MCF 10A (cell line): Measurements from ENCODE around the gene MTX1. TPM values are rescaled to one million over a fixed set of nuclear protein-coding genes. Genes with fewer than 3 reads are reported as not detected.

Experiments
- BruUV-seq: library from RNA; stranded (reverse); fragments of 400-500 nt; replicated peaks from 2 replicates; lab custom pipeline; 2021; lab: Mats Ljungman, UMichigan
- CTCF ChIA-PET: fragments of 300-600 bp; sonication (Branson Sonifier 250); formaldehyde crosslinking; extraction: SDS; loops from one replicate; lab custom pipeline; 2021; ENCODE audit warnings: antibody characterized with exemption, inconsistent platforms; lab: Yijun Ruan, JAX
- POLR2A ChIA-PET: fragments of 300-600, 350-650 bp; sonication (Branson Sonifier 250); formaldehyde crosslinking; extraction: SDS; loops from one replicate; lab custom pipeline; 2020; ENCODE audit warnings: antibody characterized with exemption, inconsistent platforms; lab: Yijun Ruan, JAX
- DNase-seq: peaks from one replicate; pipeline ENCODE4 v3.0.0-alpha.2; 2018; ENCODE audit not compliant: unreplicated experiment
- H3K27ac Mint-ChIP-seq: one replicate; pipeline ENCODE4 v1.8.0; 2022; ENCODE audit warnings: mild to moderate bottlenecking, low read depth, mixed read lengths; ENCODE audit not compliant: unreplicated experiment
- H3K27me3 Mint-ChIP-seq: one replicate; pipeline ENCODE4 v1.8.0; 2022; ENCODE audit warnings: mixed read lengths; ENCODE audit not compliant: insufficient read depth, unreplicated experiment
- H3K36me3 Mint-ChIP-seq: one replicate; pipeline ENCODE4 v1.8.0; 2022; ENCODE audit warnings: mild to moderate bottlenecking, moderate library complexity, mixed read lengths; ENCODE audit not compliant: insufficient read depth, unreplicated experiment
- H3K4me1 Mint-ChIP-seq: one replicate; pipeline ENCODE4 v1.8.0; 2022; ENCODE audit warnings: mixed read lengths; ENCODE audit not compliant: insufficient read depth, unreplicated experiment
- H3K4me3 Mint-ChIP-seq: one replicate; pipeline ENCODE4 v1.8.0; 2022; ENCODE audit warnings: mild to moderate bottlenecking, moderate library complexity, mixed read lengths; ENCODE audit not compliant: unreplicated experiment
- H3K9me3 Mint-ChIP-seq: one replicate; pipeline ENCODE4 v1.8.0; 2022; ENCODE audit warnings: mixed read lengths; ENCODE audit not compliant: unreplicated experiment
- intact Hi-C: fragments of 100-400 bp; cut with micrococcal nuclease; formaldehyde crosslinking; loops from 2 replicates; pipeline ENCODE4 v1.14.1; 2022
- total RNA-seq: library from RNA; stranded (reverse); gene quantifications from 2 replicates; pipeline ENCODE4 v1.2.3, GENCODE V29; 2022
- TF ChIP-seq, protein P1 (sequence below): fragments of 200-600 bp; IDR thresholded peaks from one replicate; pipeline ENCODE4 v1.8.0; 2022; ENCODE audit warnings: antibody characterized with exemption, mild to moderate bottlenecking; ENCODE audit not compliant: unreplicated experiment

MTX1 gene
- total RNA-seq, 1 experiment from 2014 or later, result 67.4 TPM

DNA sequence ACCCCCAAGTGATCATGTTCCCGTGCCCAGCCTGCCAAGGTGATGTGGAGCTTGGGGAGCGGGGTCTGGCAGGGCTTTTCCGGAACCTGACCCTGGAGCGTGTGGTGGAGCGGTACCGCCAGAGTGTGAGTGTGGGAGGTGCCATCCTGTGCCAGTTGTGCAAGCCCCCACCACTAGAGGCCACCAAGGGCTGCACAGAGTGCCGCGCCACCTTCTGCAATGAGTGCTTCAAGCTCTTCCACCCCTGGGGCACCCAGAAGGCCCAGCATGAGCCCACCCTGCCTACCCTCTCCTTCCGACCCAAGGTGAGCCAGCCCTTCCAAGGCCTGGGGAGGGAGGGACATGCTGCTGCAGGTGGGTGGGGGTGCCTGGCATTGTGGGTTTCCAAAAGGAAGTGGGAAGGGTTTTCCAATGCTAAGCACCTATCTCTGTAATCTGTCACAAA lies 32.5 kb upstream of the MTX1 start:
- BruUV-seq, result no TSS peak
- ChIA-PET POLR2A (interaction anchor here (1.1 to 15.7 kb wide), 3 partner anchors 19 to 174 kb away, joined by 3 to 215 read pairs (median 5); partner anchors contain the start of gene ZBTB7B), CTCF (interaction anchor here (0.5 to 14.5 kb wide), 31 partner anchors 8 to 213 kb away, joined by 3 to 380 read pairs (median 4); partner anchors contain the start of genes LENEP and THBS3)
- Mint-ChIP-seq H3K9me3 (no peaks in the 10 kb centered on the region), H3K4me1 (peaks cover 36% of the 10 kb centered on the region), H3K27me3 (no peaks in the 10 kb centered on the region), H3K4me3 (no peak overlapping the region), H3K36me3 (peaks cover 20% of the 10 kb centered on the region), H3K27ac (no peak overlapping the region)
- TF ChIP-seq, protein P1, sequence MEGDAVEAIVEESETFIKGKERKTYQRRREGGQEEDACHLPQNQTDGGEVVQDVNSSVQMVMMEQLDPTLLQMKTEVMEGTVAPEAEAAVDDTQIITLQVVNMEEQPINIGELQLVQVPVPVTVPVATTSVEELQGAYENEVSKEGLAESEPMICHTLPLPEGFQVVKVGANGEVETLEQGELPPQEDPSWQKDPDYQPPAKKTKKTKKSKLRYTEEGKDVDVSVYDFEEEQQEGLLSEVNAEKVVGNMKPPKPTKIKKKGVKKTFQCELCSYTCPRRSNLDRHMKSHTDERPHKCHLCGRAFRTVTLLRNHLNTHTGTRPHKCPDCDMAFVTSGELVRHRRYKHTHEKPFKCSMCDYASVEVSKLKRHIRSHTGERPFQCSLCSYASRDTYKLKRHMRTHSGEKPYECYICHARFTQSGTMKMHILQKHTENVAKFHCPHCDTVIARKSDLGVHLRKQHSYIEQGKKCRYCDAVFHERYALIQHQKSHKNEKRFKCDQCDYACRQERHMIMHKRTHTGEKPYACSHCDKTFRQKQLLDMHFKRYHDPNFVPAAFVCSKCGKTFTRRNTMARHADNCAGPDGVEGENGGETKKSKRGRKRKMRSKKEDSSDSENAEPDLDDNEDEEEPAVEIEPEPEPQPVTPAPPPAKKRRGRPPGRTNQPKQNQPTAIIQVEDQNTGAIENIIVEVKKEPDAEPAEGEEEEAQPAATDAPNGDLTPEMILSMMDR, result no peak
- DNase-seq, result no peak
- intact Hi-C loops, result loop anchor here (1.0 to 5.0 kb wide), 5 partner anchors 17 to 416 kb away; partner anchors contain the start of gene MTX1

DNA sequence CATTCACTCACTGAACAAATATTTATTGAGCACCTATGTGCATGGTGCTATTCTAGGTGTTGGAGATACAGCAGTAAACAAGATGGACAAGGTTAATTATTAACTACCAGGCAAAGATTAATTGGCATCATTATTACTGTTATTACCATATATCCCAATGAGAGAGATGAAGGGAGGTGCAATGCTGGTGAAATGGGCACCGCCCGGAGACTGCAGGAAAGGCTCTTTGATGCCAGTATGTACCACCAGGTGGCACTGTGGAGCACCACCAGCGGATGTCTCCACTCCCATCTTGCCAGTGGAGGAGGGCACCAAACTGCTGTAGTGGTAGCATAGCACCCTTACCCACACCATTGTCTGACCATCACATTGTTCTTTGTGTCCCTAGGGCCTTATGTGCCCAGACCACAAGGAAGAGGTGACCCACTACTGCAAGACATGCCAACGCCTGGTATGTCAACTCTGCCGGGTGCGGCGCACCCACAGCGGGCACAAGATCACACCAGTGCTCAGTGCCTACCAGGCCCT lies 31.9 kb upstream of the MTX1 start:
- Mint-ChIP-seq H3K36me3 (peaks cover 13% of the 10 kb centered on the region), H3K9me3 (no peaks in the 10 kb centered on the region), H3K4me1 (peaks cover 36% of the 10 kb centered on the region), H3K27ac (no peak overlapping the region), H3K4me3 (no peak overlapping the region), H3K27me3 (no peaks in the 10 kb centered on the region)
- DNase-seq, result peak; percentile 91
- no TSS peak for BruUV-seq
- ChIA-PET POLR2A (interaction anchor here (0.7 to 15.7 kb wide), 4 partner anchors 18 to 1018 kb away, joined by 3 to 215 read pairs (median 4); no protein-coding TSS in a partner anchor), CTCF (interaction anchor here (0.6 to 14.5 kb wide), 22 partner anchors 8 to 613 kb away, joined by 3 to 380 read pairs (median 6); partner anchors contain the start of genes CLK2, EFNA1, MTX1 and THBS3)
- intact Hi-C loops, result loop anchor here (1.0 to 5.0 kb wide), 5 partner anchors 16 to 416 kb away; partner anchors contain the start of gene MTX1
- TF ChIP-seq, protein P1, result peak; percentile 95

DNA sequence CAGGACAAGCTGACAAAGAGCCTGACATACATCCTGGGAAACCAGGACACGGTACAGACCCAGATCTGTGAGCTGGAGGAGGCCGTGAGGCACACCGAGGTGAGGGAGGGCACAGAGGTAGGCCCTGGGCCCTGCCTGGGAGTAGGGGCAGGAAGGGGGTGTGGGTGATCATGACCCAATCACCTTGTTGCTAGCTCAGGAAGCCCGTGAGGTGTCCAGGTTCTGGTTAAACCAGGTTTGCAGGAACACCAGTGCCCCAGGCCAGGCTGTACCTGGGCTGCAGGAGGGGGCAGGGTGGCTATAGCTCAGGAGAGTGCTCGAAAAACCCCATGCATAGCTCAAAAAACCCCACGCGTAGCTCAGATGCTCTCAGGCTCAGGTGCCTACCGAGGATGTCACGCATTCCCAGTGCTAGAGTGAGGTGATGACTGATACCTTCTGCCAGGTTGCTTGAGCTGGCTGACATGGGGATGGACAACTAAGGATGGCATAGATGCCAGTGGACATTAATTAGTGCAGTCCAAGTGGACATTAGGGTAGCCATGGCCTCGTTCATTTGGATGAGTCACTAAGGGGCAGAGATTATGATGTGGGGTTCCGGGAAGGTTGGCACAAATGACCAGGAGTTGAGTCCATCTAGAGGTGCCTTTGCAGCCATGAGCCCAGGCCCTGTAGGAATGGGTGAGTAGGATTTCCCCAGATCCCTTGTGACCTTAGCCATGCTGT lies 31.1 kb upstream of the MTX1 start:
- no TSS peak for BruUV-seq
- POLR2A ChIA-PET, result interaction anchor here (0.7 to 15.7 kb wide), 5 partner anchors 17 to 1018 kb away, joined by 3 to 215 read pairs (median 5); no protein-coding TSS in a partner anchor
- H3K27ac Mint-ChIP-seq, result no peak overlapping the region
- no peak for DNase-seq
- H3K27me3 Mint-ChIP-seq, result no peaks in the 10 kb centered on the region
- TF ChIP-seq, protein P1, result no peak
- H3K9me3 Mint-ChIP-seq, result no peaks in the 10 kb centered on the region
- no peak overlapping the region for H3K4me3 Mint-ChIP-seq
- CTCF ChIA-PET, result interaction anchor here (0.6 to 3.5 kb wide), 30 partner anchors 8 to 614 kb away, joined by 3 to 54 read pairs (median 4); partner anchors contain the start of genes CLK2, EFNA1, MTX1 and THBS3
- intact Hi-C loops, result loop anchor here (2.0 to 5.0 kb wide), 2 partner anchors 15 to 415 kb away; no protein-coding TSS in a partner anchor
- peaks cover 30% of the 10 kb centered on the region for H3K4me1 Mint-ChIP-seq
- H3K36me3 Mint-ChIP-seq, result peaks cover 6% of the 10 kb centered on the region
